ENCODE measurements around the gene ABHD8.

Gene ABHD8, protein sequence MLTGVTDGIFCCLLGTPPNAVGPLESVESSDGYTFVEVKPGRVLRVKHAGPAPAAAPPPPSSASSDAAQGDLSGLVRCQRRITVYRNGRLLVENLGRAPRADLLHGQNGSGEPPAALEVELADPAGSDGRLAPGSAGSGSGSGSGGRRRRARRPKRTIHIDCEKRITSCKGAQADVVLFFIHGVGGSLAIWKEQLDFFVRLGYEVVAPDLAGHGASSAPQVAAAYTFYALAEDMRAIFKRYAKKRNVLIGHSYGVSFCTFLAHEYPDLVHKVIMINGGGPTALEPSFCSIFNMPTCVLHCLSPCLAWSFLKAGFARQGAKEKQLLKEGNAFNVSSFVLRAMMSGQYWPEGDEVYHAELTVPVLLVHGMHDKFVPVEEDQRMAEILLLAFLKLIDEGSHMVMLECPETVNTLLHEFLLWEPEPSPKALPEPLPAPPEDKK

GRCh38 chr19:17303167-17303939 is at the start of gene ABHD8:
ABHD8 (minus strand) TSS chr19:17303425; CDS start chr19:17301616, 1,809 bp downstream.
- peak; percentile 92 for DNase-seq (ENCODE audit: low read depth)

GRCh38 chr19:17352608-17353280 is 49.5 kb upstream of the ABHD8 start:
- DNase-seq (ENCODE audit: low read depth), result no peak

DNA sequence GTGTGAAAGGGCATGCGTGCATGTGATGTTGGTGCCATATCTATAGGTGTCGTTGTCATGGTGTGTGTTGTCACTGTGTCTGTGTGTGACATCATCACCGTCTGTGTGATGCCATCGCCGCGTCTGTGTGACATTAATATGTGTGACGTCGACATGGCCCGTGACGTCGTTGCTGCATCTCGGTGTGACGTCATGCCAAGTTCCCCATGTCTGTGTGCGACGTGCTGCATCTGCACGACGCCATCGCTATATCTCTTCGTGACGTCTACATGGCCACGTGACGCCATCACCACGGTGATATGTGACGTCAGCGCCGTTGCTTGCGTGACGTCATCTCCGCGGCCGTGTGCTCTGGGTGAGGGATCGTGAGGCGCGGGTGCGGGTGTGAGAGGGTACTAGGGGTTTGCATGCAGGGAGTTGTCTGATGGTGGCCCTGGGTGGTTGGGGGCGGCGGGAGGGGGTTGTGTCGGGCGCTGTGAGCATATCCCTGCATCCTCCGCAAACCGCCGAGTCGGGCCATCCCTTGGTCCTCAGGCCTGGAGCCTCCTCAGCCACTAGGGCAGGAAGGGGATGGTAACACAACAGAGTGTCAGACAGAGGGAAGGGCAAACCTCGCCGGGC is 48.7 kb upstream of the ABHD8 start:
- no peak for DNase-seq (ENCODE audit: low read depth)

GRCh38 chr19:17348700-17349099 is 45.5 kb upstream of the ABHD8 start:
- no peak for DNase-seq (ENCODE audit: low read depth)

- no peak for DNase-seq (ENCODE audit: low read depth)
Measured at GRCh38 chr19:17347877-17348276, 44.7 kb upstream of the ABHD8 start.

- DNase-seq (ENCODE audit: low read depth), result no peak
Measured at GRCh38 chr19:17347361-17347760, 44.1 kb upstream of the ABHD8 start.

DNA sequence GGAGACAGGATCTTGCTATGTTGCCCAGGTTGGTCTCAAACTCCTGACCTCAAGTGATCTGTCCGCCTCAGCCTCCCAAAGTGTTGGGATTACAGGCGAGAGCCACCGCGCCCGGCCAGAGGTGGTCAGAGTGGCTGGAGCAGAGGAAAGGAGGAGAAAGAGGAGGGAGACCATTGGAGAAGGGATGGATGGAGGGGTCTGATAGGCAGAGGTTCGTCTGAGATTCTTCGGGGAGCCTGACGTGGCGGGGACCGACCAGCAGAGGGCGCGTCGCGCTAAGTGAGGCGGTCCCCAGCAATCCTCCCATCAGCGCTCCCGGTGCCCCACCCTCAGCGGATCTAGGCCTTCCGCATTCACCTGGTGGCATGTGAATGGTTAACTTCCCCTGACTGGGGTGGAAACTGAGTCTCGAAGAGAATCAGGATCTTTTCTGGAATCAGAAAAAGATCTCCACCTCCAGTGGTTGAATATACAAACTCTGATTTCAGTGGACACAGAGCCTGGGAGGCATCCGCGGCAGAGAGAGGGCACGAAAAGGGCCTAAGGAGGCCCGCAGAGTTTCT is 43.0 kb upstream of the ABHD8 start:
- DNase-seq (ENCODE audit: low read depth), result peak; percentile 80

GRCh38 chr19:17341845-17342244 is 38.6 kb upstream of the ABHD8 start:
- no peak for DNase-seq (ENCODE audit: low read depth)

DNA sequence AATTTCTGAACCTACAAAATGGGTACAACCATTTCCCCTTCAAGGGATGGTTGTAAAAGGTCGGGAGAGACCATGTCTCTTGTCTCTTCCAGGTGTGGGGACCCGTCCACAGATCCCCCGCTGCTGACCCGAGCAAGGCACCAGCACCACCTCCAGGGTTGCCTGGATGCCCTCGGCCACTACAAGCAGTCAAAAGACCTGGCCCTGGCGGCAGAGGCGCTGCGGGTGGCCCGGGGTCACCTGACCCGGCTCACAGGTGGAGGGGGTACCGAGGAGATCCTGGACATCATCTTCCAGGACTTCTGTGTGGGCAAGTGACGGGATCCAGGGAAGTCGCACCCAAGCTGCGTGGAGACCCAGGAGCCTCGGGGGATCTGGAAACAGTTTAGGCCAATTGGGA is 38.2 kb upstream of the ABHD8 start:
- no peak for DNase-seq (ENCODE audit: low read depth)

DNA sequence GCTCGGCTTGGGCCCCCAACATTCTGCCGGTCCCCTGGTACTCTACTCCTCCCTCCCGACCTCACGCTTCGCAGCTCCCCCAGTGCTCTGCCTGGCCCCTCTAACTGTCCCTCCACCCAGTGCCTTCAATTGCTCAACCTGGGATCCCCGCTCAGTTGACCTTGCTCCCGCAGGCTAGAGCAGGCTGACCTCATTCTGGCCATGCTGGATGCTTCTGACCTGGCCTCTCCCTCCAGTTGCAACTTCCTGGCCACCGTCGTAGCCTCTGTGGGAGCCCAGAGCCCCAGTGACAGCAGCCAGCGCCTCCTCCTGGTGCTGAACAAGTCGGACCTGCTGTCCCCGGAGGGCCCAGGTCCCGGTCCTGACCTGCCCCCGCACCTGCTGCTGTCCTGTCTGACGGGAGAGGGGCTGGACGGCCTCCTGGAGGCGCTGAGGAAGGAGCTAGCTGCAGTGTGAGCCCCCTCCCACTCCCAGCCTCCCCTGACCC is 37.7 kb upstream of the ABHD8 start:
- no peak for DNase-seq (ENCODE audit: low read depth)

GRCh38 chr19:17340302-17340870 is 37.2 kb upstream of the ABHD8 start:
- DNase-seq (ENCODE audit: low read depth), result no peak

DNA sequence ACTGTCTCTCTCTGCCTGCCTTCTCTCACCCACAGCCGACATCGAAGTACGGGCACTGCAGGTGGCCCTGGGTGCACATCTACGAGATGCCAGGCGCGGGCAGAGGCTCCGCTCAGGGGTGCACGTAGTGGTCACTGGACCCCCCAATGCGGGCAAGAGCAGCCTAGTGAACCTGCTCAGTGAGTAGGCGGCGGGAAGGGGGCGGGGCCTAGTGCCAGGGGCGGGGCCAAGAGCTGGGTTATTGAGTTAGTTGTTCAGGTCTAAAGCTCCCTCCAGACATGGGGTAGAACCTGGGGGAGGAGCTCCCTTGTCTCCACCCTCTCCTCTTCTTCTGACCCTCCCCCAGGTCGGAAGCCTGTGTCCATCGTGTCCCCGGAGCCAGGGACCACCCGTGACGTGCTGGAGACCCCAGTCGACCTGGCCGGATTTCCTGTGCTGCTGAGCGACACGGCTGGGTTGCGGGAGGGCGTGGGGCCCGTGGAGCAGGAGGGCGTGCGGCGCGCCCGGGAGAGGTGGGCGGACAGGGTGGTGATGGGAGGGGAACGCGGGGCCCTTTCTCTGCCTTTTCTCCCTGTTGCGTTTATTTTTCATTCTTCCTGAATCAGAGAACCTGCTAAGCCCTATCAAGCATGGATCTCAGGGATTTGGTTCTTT is 36.0 kb upstream of the ABHD8 start:
- DNase-seq (ENCODE audit: low read depth), result peak; percentile 56

DNA sequence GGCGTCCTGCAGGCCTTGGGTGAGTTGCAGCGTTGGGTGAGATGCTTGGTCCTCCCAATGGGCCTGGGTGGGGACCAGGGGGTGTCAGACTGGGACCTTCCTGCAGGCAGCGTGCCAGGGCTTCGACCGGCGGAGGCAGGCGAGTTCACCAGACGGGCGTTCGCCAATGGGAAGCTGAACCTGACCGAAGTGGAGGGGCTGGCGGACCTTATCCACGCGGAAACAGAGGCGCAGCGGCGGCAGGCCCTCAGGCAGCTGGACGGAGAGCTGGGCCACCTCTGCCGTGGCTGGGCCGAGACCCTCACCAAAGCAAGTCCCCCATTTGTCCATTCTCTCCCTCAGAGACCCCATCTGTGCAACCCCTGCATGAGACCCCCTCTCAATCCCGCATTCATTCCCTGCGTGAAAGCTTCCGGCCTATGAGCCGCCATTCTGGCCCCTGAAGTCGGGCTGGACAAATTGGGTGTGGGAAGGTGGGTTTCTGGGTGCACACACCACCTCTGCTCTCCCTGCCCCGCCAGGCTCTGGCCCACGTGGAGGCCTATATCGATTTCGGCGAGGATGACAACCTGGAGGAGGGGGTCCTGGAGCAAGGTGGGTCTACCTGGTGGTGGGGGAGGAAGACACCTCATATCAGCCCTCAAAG is 35.3 kb upstream of the ABHD8 start:
- no peak for DNase-seq (ENCODE audit: low read depth)

GRCh38 chr19:17337675-17338432 is 34.6 kb upstream of the ABHD8 start:
- peak; percentile 56 for DNase-seq (ENCODE audit: low read depth)

DNA sequence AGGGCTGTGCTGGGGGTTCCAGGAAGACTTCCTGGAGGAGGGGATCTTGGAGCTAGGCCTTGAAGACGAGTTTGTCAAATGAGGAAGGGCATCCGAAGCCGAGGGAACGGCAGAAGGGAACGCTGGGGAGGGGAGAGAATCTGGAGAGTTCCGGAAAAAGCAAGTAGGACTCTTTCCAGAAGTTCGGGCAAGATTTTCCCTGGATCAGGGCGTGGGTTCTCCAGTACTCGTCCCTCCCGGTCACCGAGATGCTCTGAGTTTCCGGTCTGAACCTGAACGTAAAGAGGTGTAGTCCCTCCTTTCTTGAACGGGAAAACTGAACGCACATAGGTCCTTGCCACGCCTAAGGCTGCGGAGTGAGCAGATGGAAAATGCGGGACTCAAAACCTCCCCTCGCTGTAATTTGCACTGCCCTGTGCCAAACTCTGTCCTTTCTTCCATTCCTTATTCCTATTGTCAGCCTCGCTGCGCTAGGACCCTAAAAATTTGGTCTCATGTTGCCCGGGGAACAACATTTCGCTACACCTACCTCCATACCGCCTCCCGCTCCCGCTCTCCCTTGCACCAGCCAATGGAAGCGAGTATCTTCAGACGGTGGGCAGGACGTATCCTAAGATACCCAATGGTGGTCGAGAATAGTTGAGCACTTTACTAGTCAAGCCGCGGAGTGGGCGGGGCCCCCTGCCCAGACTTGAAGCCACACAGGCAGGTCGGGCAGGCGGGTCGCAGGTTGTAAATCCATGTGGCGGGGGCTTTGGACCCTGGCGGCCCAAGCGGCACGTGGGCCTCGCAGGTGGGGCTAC is 33.8 kb upstream of the ABHD8 start, which contains the start of gene GTPBP3:
TSS of gene GTPBP3 (plus strand) at position 682 of the 803 bp plus-strand sequence. CDS start at position 741, 59 bp downstream.
- peak; percentile 94 for DNase-seq (ENCODE audit: low read depth)

DNA sequence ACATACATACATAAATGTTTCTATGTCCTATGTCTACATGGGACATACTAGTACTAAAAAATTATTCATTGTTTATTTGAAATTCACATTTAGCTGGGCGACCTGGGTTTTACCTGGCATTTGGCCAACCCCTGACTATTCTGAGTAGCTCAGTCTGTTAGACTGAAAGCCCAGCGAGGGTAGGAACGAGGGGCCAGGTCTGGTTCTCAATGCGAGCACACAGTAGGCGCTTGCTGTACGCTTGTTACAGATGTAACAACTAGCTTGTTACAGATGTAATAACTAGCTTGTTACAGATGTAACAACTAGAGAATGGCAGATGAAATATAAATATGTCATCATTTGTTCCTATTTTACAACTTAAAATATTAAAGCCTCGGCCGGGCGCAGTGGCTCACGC is 32.4 kb upstream of the ABHD8 start:
- no peak for DNase-seq (ENCODE audit: low read depth)

GRCh38 chr19:17334414-17335409 is 31.5 kb upstream of the ABHD8 start, which contains the start of gene ANO8:
ANO8 (minus strand) TSS chr19:17334855; CDS start chr19:17334670, 185 bp downstream.
- DNase-seq (ENCODE audit: low read depth), result peak; percentile 95

Measured in activated T-cell treated with anti-CD3 and anti-CD28 coated beads for 48 hours (primary cell).